GM12878 (cell line): ENCODE results near the gene CDKN1C. TPM values are rescaled to one million over a fixed set of nuclear protein-coding genes. Genes with fewer than 3 reads are reported as not detected.

Experiments
- ATAC-seq: fragments of 200-7000 bp; cut with Tn5 transposase; 3 replicates; pipeline ENCODE4 v1.9.1; 2020; ENCODE audit warnings: mild to moderate bottlenecking, moderate library complexity
- BruUV-seq: library from RNA; stranded (reverse); fragments of 400-500 nt; replicated peaks from 2 replicates; lab custom pipeline; 2021; lab: Mats Ljungman, UMichigan
- CTCF ChIA-PET: fragments of 300-600 bp; sonication (Branson Sonifier 250); formaldehyde crosslinking; extraction: SDS; loops from one replicate; lab custom pipeline; 2021; ENCODE audit warnings: inconsistent platforms; lab: Yijun Ruan, JAX
- POLR2A ChIA-PET: fragments of 350-600 bp; formaldehyde crosslinking; extraction: SDS; loops from one replicate; lab custom pipeline; 2021; ENCODE audit warnings: inconsistent platforms; lab: Charles Lee
- RAD21 ChIA-PET: fragments of 300-600 bp; sonication (Branson Sonifier 250); formaldehyde crosslinking; loops from one replicate; lab custom pipeline; 2023; ENCODE audit warnings: antibody characterized with exemption; ENCODE audit not compliant: unreplicated experiment; lab: Charles Lee
- SMC1A ChIA-PET: fragments of 300-600 bp; sonication (Branson Sonifier 250); formaldehyde crosslinking; loops from one replicate; lab custom pipeline; 2023; ENCODE audit not compliant: unreplicated experiment, uncharacterized antibody; lab: Charles Lee
- DNase-seq: peaks from one replicate; pipeline ENCODE4 v3.0.0-alpha.2; 2011; ENCODE audit warnings: low read depth, low spot score
- FAIRE-seq: peaks from 3 replicates; lab custom pipeline; 2011; peaks lifted over from hg19 to GRCh38; lab: Jason Lieb, UNC
- H2AFZ ChIP-seq: 2 replicates; pipeline ENCODE4 v1.6.0; 2011; ENCODE audit warnings: low read depth, low read length, control low read depth; ENCODE audit not compliant: control insufficient read depth
- H3K27ac ChIP-seq: 2 replicates; pipeline ENCODE4 v1.5.1; 2011; ENCODE audit warnings: control low read depth; ENCODE audit not compliant: control insufficient read depth, insufficient read depth
- H3K27me3 ChIP-seq, 2 experiments: replicated peaks in 1 of 2; 2 replicates each; pipeline versions ENCODE4 v1.6.0 to v1.6.1; 2011; ENCODE audit warnings: low read length in 1 of 2; ENCODE audit not compliant: control insufficient read depth in 2 of 2, insufficient read depth in 2 of 2
- H3K36me3 ChIP-seq, 2 experiments: 2 replicates each; pipeline ENCODE4 v1.5.1; 2011; ENCODE audit warnings: low read length in 1 of 2; ENCODE audit not compliant: control insufficient read depth in 2 of 2, insufficient read depth in 2 of 2
- H3K4me1 ChIP-seq: 2 replicates; pipeline ENCODE4 v1.6.1; 2011; ENCODE audit warnings: mild to moderate bottlenecking, low read length, moderate library complexity, mixed read lengths; ENCODE audit not compliant: control insufficient read depth, insufficient read depth
- H3K4me2 ChIP-seq: 2 replicates; pipeline ENCODE4 v1.6.0; 2011; ENCODE audit warnings: control low read depth; ENCODE audit not compliant: control insufficient read depth, insufficient read depth
- H3K4me3 ChIP-seq: fragments of 200-600 bp; sonication (generic); 2 replicates; pipeline ENCODE4 v1.5.1; 2016
- H3K79me2 ChIP-seq: 2 replicates; pipeline ENCODE4 v1.6.0; 2011; ENCODE audit warnings: low read length; ENCODE audit not compliant: control insufficient read depth, insufficient read depth
- H3K9ac ChIP-seq: 2 replicates; pipeline ENCODE4 v1.8.0; 2011; ENCODE audit warnings: low read length, control low read depth, mixed read lengths; ENCODE audit not compliant: control insufficient read depth, insufficient read depth
- H3K9me3 ChIP-seq: replicated peaks from 3 replicates; pipeline ENCODE4 v1.5.1; 2011; ENCODE audit warnings: mild to moderate bottlenecking, low read length; ENCODE audit not compliant: control insufficient read depth, insufficient read depth
- H4K20me1 ChIP-seq: 2 replicates; pipeline ENCODE4 v1.6.0; 2011; ENCODE audit not compliant: control insufficient read depth, insufficient read depth
- ATF3 ChIP-seq: IDR thresholded peaks from 2 replicates; pipeline ENCODE4 v1.6.1; 2011; ENCODE audit warnings: low read depth, mild to moderate bottlenecking, low read length, moderate library complexity, borderline replicate concordance; ENCODE audit errors: extremely low read depth
- ATF7 ChIP-seq: fragments of 450-650 bp; IDR thresholded peaks from 2 replicates; pipeline ENCODE4 v1.6.1; 2016; ENCODE audit warnings: low read depth, mild to moderate bottlenecking
- BACH1 ChIP-seq: fragments of 450-650 bp; IDR thresholded peaks from 2 replicates; pipeline ENCODE4 v1.6.1; 2017; ENCODE audit warnings: mild to moderate bottlenecking, borderline replicate concordance
- CREB1 ChIP-seq: IDR thresholded peaks from 2 replicates; pipeline ENCODE4 v1.6.1; 2012; ENCODE audit warnings: low read depth, mild to moderate bottlenecking, inconsistent platforms
- EED ChIP-seq: sonication (generic); IDR thresholded peaks from 2 replicates; pipeline ENCODE4 v1.6.1; 2016; ENCODE audit warnings: antibody characterized with exemption, low read depth
- GATAD2B ChIP-seq: fragments of 450-650 bp; conservative IDR thresholded peaks from 2 replicates; pipeline ENCODE4 v1.6.1; 2017; ENCODE audit warnings: low read depth, mild to moderate bottlenecking, moderate library complexity
- JUNB ChIP-seq: IDR thresholded peaks from 2 replicates; pipeline ENCODE4 v1.6.1; 2016; ENCODE audit warnings: antibody characterized with exemption, mild to moderate bottlenecking
- KLF5 ChIP-seq: fragments of 450-650 bp; IDR thresholded peaks from 2 replicates; pipeline ENCODE4 v1.6.1; 2014; ENCODE audit warnings: mild to moderate bottlenecking; ENCODE audit not compliant: partially characterized antibody
- LARP7 ChIP-seq: fragments of 450-650 bp; IDR thresholded peaks from 2 replicates; pipeline ENCODE4 v1.6.1; 2017; ENCODE audit warnings: mild to moderate bottlenecking
- MEF2A ChIP-seq: IDR thresholded peaks from 2 replicates; pipeline ENCODE4 v1.6.1; 2011; ENCODE audit warnings: low read depth, mild to moderate bottlenecking, low read length, moderate library complexity; ENCODE audit not compliant: insufficient read depth
- MEF2B ChIP-seq: fragments of 450-650 bp; IDR thresholded peaks from 2 replicates; pipeline ENCODE4 v1.6.1; 2018; ENCODE audit warnings: mild to moderate bottlenecking, moderate library complexity; ENCODE audit not compliant: partially characterized antibody, poor library complexity, severe bottlenecking
- PAX5 ChIP-seq: IDR thresholded peaks from 2 replicates; pipeline ENCODE4 v1.6.1; 2011; ENCODE audit warnings: low read depth, low read length, borderline replicate concordance
- POLR2AphosphoS2 ChIP-seq: IDR thresholded peaks from 2 replicates; pipeline ENCODE4 v1.6.1; 2011; ENCODE audit warnings: low read depth, mild to moderate bottlenecking, low read length, improper control_type of control experiment, moderate library complexity
- RCOR1 ChIP-seq: conservative IDR thresholded peaks from 2 replicates; pipeline ENCODE4 v1.6.1; 2012; ENCODE audit warnings: low read depth, low read length, improper control_type of control experiment
- SMAD1 ChIP-seq: fragments of 450-650 bp; IDR thresholded peaks from 2 replicates; pipeline ENCODE4 v1.6.1; 2018; ENCODE audit warnings: mild to moderate bottlenecking, low read depth; ENCODE audit not compliant: partially characterized antibody
- SUZ12 ChIP-seq: fragments of 200-600 bp; sonication (generic); IDR thresholded peaks from one replicate; pipeline ENCODE4 v1.6.1; 2018; ENCODE audit warnings: antibody characterized with exemption, mild to moderate bottlenecking; ENCODE audit not compliant: unreplicated experiment
- TCF12 ChIP-seq: IDR thresholded peaks from 2 replicates; pipeline ENCODE4 v1.6.1; 2011; ENCODE audit warnings: low read depth, mild to moderate bottlenecking, low read length
- TCF3 ChIP-seq: IDR thresholded peaks from 2 replicates; pipeline ENCODE4 v1.6.1; 2012; ENCODE audit warnings: low read depth, mild to moderate bottlenecking, low read length, borderline replicate concordance; ENCODE audit not compliant: insufficient read depth
- YBX1 ChIP-seq: fragments of 450-650 bp; IDR thresholded peaks from 2 replicates; pipeline ENCODE4 v1.6.1; 2016; ENCODE audit warnings: antibody characterized with exemption
- WGBS: methylation state at CpG from one replicate; pipeline ENCODE4 v1.1.6; 2016; ENCODE audit warnings: low lambda C conversion rate; ENCODE audit not compliant: insufficient replicate concordance, insufficient coverage; ENCODE audit errors: missing lambda C conversion rate; 5-methylcytosine and 5-hydroxymethylcytosine counted together
- in situ Hi-C: fragments of 300-500 bp; cut with MboI; formaldehyde crosslinking; loops from 9 replicates; pipeline ENCODE4 v1.14.3; 2018; ENCODE audit warnings: mixed read lengths
- intact Hi-C: fragments of 100-400 bp; cut with micrococcal nuclease; formaldehyde crosslinking; loops from one replicate; pipeline ENCODE4 v1.14.2; 2022; ENCODE audit not compliant: unreplicated experiment
- polyA plus RNA-seq, 11 experiments: library from polyadenylated mRNA; depleted of rRNA in 4 of 11; unstranded in 6 of 11; stranded (reverse) in 5 of 11; fragments of >200 nt; fragmentation: Nextera tagmentation in 4 of 11; fragmentation: Illumina TruSeq in 1 of 11; extraction: Ambion mirVana in 4 of 11; extraction: Trizol in 1 of 11; gene quantifications; 1 replicate in 1 of 11; 2 replicates in 10 of 11; pipeline versions ENCODE4 v1.2.1 to v1.2.3, GENCODE V29; 2011 to 2016; ENCODE audit warnings: inconsistent platforms in 2 of 11, missing spikeins in 2 of 11, low read depth in 1 of 11
- total RNA-seq, 4 experiments: library from RNA; depleted of rRNA in 3 of 4; stranded (reverse); fragments of >200 nt in 3 of 4; fragmentation: Illumina TruSeq in 1 of 4; extraction: Trizol in 1 of 4; gene quantifications; 2 replicates each; pipeline versions ENCODE4 v1.2.1 to v1.2.3, GENCODE V29; 2013 to 2021
- TF ChIP-seq, protein P1 (sequence below): fragments of 150-350 bp; IDR thresholded peaks from 2 replicates; pipeline ENCODE4 v1.6.1; 2016; ENCODE audit warnings: low read depth, low read length

CDKN1C gene
- total and polyA plus RNA-seq, 10 of the 15 experiments (the other 5 are each of a cell fraction or from before 2014, with no cell fraction given), result 0.05 to 0.21 (median 0.14) TPM; not detected in 7

GRCh38 chr11:2930704-2931419 lies 45.3 kb upstream of the CDKN1C start:
- RAD21 ChIA-PET, result interaction anchor here (1.5 to 2.3 kb wide), 4 partner anchors 28 to 399 kb away, joined by 3 to 14 read pairs (median 11); no protein-coding TSS in a partner anchor
- CTCF ChIA-PET, result interaction anchor here (0.7 to 2.9 kb wide), 16 partner anchors 11 to 164 kb away, joined by 3 to 25 read pairs (median 6); a partner anchor contains a TSS
- no peaks in the 10 kb centered on the region for H3K9me3 ChIP-seq
- H3K9ac ChIP-seq, result no peak overlapping the region
- H3K4me1 ChIP-seq, result peaks cover 21% of the 10 kb centered on the region
- H3K27me3 ChIP-seq, result peaks cover 3 to 15% of the 10 kb centered on the region in 2 experiments
- DNase-seq (peak; percentile 16), ATAC-seq (peak; percentile 61), FAIRE-seq (no peak)
- no peaks in the 10 kb centered on the region for H4K20me1 ChIP-seq
- peak overlapping the region; percentile 95 for H3K4me2 ChIP-seq
- intact Hi-C loops (loop anchor here (2.0 to 10.0 kb wide), 3 partner anchors 38 to 398 kb away; no protein-coding TSS in a partner anchor), in situ Hi-C loops (no loop called here)
- WGBS, result 40% methylated on average over 19 of the region's 21 CpGs
- POLR2A ChIA-PET, result interaction anchor here (0.6 to 2.1 kb wide), 2 partner anchors 12 to 29 kb away, joined by 3 to 8 read pairs; a partner anchor contains a TSS
- SMC1A ChIA-PET, result interaction anchor here (1.1 to 2.0 kb wide), 2 partner anchors 38 to 398 kb away, joined by 4 to 14 read pairs; no protein-coding TSS in a partner anchor
- H3K79me2 ChIP-seq, result no peaks in the 10 kb centered on the region
- peak overlapping the region; percentile 62; the same call in 1 of the 2 replicates for H3K4me3 ChIP-seq
- H3K27ac ChIP-seq, result no peak overlapping the region
- no TSS peak for BruUV-seq
- H3K36me3 ChIP-seq, result no peaks in the 10 kb centered on the region
- peak overlapping the region; percentile 51 for H2AFZ ChIP-seq
- TF ChIP-seq CREB1 (no peak; the same call in 1 of the 2 replicates), YBX1 (no peak), ATF7 (no peak), BACH1 (no peak), PAX5 (no peak; the same call in 1 of the 2 replicates), GATAD2B (no peak), JUNB (no peak), EED (no peak), MEF2B (no peak), MEF2A (no peak), POLR2AphosphoS2 (no peak), SMAD1 (no peak), KLF5 (no peak), TCF12 (peak; percentile 34; the same call in 1 of the 2 replicates), LARP7 (no peak), RCOR1 (no peak), TCF3 (peak; percentile 73), ATF3 (no peak), SUZ12 (no peak)
- TF ChIP-seq, protein P1, sequence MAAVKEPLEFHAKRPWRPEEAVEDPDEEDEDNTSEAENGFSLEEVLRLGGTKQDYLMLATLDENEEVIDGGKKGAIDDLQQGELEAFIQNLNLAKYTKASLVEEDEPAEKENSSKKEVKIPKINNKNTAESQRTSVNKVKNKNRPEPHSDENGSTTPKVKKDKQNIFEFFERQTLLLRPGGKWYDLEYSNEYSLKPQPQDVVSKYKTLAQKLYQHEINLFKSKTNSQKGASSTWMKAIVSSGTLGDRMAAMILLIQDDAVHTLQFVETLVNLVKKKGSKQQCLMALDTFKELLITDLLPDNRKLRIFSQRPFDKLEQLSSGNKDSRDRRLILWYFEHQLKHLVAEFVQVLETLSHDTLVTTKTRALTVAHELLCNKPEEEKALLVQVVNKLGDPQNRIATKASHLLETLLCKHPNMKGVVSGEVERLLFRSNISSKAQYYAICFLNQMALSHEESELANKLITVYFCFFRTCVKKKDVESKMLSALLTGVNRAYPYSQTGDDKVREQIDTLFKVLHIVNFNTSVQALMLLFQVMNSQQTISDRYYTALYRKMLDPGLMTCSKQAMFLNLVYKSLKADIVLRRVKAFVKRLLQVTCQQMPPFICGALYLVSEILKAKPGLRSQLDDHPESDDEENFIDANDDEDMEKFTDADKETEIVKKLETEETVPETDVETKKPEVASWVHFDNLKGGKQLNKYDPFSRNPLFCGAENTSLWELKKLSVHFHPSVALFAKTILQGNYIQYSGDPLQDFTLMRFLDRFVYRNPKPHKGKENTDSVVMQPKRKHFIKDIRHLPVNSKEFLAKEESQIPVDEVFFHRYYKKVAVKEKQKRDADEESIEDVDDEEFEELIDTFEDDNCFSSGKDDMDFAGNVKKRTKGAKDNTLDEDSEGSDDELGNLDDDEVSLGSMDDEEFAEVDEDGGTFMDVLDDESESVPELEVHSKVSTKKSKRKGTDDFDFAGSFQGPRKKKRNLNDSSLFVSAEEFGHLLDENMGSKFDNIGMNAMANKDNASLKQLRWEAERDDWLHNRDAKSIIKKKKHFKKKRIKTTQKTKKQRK, result no peak
